ENCODE measurements around the gene RPS3. TPM values are rescaled to one million over a fixed set of nuclear protein-coding genes. Genes with fewer than 3 reads are reported as not detected.
A peak's percentile ranks its signal among the peaks of the same experiment; 100 is the strongest.

Gene RPS3
- 3,748 TPM for polyA plus RNA-seq
- long read RNA-seq, donor 1, transcript RPS3-214 (4 exons, 1,878 nt): minor isoform, 14 of 1,445 reads
- long read RNA-seq, donor 1, transcript RPS3-203 (6 exons, 866 nt): minor isoform, 42 of 1,445 reads
- long read RNA-seq, donor 1, transcript RPS3-217 (7 exons, 2,097 nt): major isoform, 1,063 of 1,445 reads
- long read RNA-seq, donor 1, partial matches to known transcripts: 286 of 1,445 reads
- long read RNA-seq, donor 1, other reads (novel, unspliced or antisense): 28 of 1,445 reads
- long read RNA-seq, donor 2, transcript RPS3-214 (4 exons, 1,878 nt): minor isoform, 15 of 2,878 reads
- long read RNA-seq, donor 2, transcript RPS3-216 (7 exons, 796 nt): minor isoform, 8 of 2,878 reads
- long read RNA-seq, donor 2, transcript RPS3-217 (7 exons, 2,097 nt): major isoform, 1,823 of 2,878 reads
- long read RNA-seq, donor 2, transcript RPS3-203 (6 exons, 866 nt): minor isoform, 152 of 2,878 reads
- long read RNA-seq, donor 2, partial matches to known transcripts: 691 of 2,878 reads
- long read RNA-seq, donor 2, other reads (novel, unspliced or antisense): 172 of 2,878 reads
- long read RNA-seq, donor 3: 0 reads
- long read RNA-seq, donor 4, transcript RPS3-217 (7 exons, 2,097 nt): major isoform, 213 of 306 reads
- long read RNA-seq, donor 4, transcript RPS3-203 (6 exons, 866 nt): minor isoform, 10 of 306 reads
- long read RNA-seq, donor 4, partial matches to known transcripts: 82 of 306 reads
- long read RNA-seq, donor 4, other reads (novel, unspliced or antisense): 0 of 306 reads
- long read RNA-seq, donor 5, transcript RPS3-217 (7 exons, 2,097 nt): major isoform, 1,056 of 1,360 reads
- long read RNA-seq, donor 5, transcript RPS3-214 (4 exons, 1,878 nt): minor isoform, 14 of 1,360 reads
- long read RNA-seq, donor 5, transcript RPS3-203 (6 exons, 866 nt): minor isoform, 40 of 1,360 reads
- long read RNA-seq, donor 5, partial matches to known transcripts: 210 of 1,360 reads
- long read RNA-seq, donor 5, other reads (novel, unspliced or antisense): 33 of 1,360 reads
- long read RNA-seq, donor 6, transcript RPS3-203 (6 exons, 866 nt): minor isoform, 148 of 3,298 reads
- long read RNA-seq, donor 6, transcript RPS3-216 (7 exons, 796 nt): minor isoform, 10 of 3,298 reads
- long read RNA-seq, donor 6, transcript RPS3-217 (7 exons, 2,097 nt): major isoform, 1,874 of 3,298 reads
- long read RNA-seq, donor 6, transcript RPS3-214 (4 exons, 1,878 nt): minor isoform, 17 of 3,298 reads
- long read RNA-seq, donor 6, partial matches to known transcripts: 1,116 of 3,298 reads
- long read RNA-seq, donor 6, other reads (novel, unspliced or antisense): 126 of 3,298 reads
- long read RNA-seq, donor 7, transcript RPS3-214 (4 exons, 1,878 nt): minor isoform, 6 of 1,252 reads
- long read RNA-seq, donor 7, transcript RPS3-203 (6 exons, 866 nt): minor isoform, 68 of 1,252 reads
- long read RNA-seq, donor 7, transcript RPS3-209 (7 exons, 1,306 nt): minor isoform, 6 of 1,252 reads
- long read RNA-seq, donor 7, transcript RPS3-217 (7 exons, 2,097 nt): major isoform, 734 of 1,252 reads
- long read RNA-seq, donor 7, partial matches to known transcripts: 380 of 1,252 reads
- long read RNA-seq, donor 7, other reads (novel, unspliced or antisense): 53 of 1,252 reads
- long read RNA-seq, donor 8, transcript RPS3-216 (7 exons, 796 nt): minor isoform, 11 of 4,212 reads
- long read RNA-seq, donor 8, transcript RPS3-203 (6 exons, 866 nt): minor isoform, 256 of 4,212 reads
- long read RNA-seq, donor 8, transcript RPS3-217 (7 exons, 2,097 nt): major isoform, 2,550 of 4,212 reads
- long read RNA-seq, donor 8, transcript RPS3-214 (4 exons, 1,878 nt): minor isoform, 19 of 4,212 reads
- long read RNA-seq, donor 8, partial matches to known transcripts: 1,136 of 4,212 reads
- long read RNA-seq, donor 8, other reads (novel, unspliced or antisense): 229 of 4,212 reads
- long read RNA-seq, donor 9, transcript RPS3-217 (7 exons, 2,097 nt): major isoform, 1,948 of 3,422 reads
- long read RNA-seq, donor 9, transcript RPS3-216 (7 exons, 796 nt): minor isoform, 6 of 3,422 reads
- long read RNA-seq, donor 9, transcript RPS3-203 (6 exons, 866 nt): minor isoform, 255 of 3,422 reads
- long read RNA-seq, donor 9, transcript RPS3-214 (4 exons, 1,878 nt): minor isoform, 16 of 3,422 reads
- long read RNA-seq, donor 9, partial matches to known transcripts: 983 of 3,422 reads
- long read RNA-seq, donor 9, other reads (novel, unspliced or antisense): 205 of 3,422 reads
- long read RNA-seq, donor 10, transcript RPS3-203 (6 exons, 866 nt): minor isoform, 162 of 3,612 reads
- long read RNA-seq, donor 10, transcript RPS3-217 (7 exons, 2,097 nt): major isoform, 2,089 of 3,612 reads
- long read RNA-seq, donor 10, transcript RPS3-216 (7 exons, 796 nt): minor isoform, 8 of 3,612 reads
- long read RNA-seq, donor 10, transcript RPS3-214 (4 exons, 1,878 nt): minor isoform, 25 of 3,612 reads
- long read RNA-seq, donor 10, partial matches to known transcripts: 1,077 of 3,612 reads
- long read RNA-seq, donor 10, other reads (novel, unspliced or antisense): 234 of 3,612 reads
- long read RNA-seq, donor 11, transcript RPS3-203 (6 exons, 866 nt): minor isoform, 112 of 2,142 reads
- long read RNA-seq, donor 11, transcript RPS3-214 (4 exons, 1,878 nt): minor isoform, 19 of 2,142 reads
- long read RNA-seq, donor 11, transcript RPS3-217 (7 exons, 2,097 nt): major isoform, 1,228 of 2,142 reads
- long read RNA-seq, donor 11, partial matches to known transcripts: 661 of 2,142 reads
- long read RNA-seq, donor 11, other reads (novel, unspliced or antisense): 118 of 2,142 reads

DNA sequence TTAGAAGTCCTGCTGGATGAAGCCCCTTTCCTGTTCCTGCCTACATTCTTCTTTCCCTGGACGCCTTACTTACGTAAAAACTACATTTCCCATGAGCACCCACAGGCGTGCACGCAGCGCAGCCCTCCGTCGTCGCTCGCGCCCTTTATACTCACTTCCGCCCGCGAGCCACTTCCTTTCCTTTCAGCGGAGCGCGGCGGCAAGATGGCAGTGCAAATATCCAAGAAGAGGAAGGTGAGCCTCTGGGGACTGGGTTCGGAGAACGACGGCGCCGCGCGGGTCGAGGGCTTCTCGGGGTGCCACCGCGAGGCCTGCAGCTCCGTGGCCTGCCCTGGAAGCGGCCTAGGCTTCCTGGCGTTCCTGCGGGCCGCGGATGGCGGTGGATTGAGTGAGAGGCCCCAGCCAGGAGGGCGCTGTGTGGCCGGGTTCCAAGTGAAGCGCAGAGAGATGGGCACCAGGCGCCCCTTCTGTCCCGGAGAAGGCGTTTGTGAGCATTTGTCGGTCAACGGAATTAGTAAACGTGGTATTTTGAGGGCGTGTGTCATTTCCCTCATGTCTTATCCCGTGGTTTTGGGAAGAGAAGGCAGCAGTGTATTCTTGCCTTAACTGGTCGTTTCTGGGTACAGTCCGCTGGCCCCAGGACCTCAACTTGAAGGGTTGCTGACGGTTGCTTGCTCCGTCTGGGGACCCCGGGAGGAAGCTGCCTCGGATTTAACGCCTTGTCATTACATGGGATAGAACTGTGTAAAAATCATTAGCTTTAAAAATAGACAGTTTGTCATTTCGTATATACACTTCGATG lies at the start of gene RPS3:
Gene RPS3, plus strand, starts transcription at position 175 of the 802 bp plus-strand sequence. Its CDS starts 30 bp downstream, at position 205.
- DNase-seq: peak; percentile 93 to 97
- Histone ChIP-seq H3K4me1 (ENCODE audit: control insufficient read depth, insufficient read depth, low read length) (peaks cover 15% of the 10 kb centered on the region), H3K27ac (ENCODE audit: low read length) (peak within 1 kb of the TSS; percentile 94), H3K36me3 (ENCODE audit: control insufficient read depth, insufficient read depth, low read length) (peaks cover 37% of the 10 kb centered on the region), H3K4me3 (ENCODE audit: low read length) (peak within 1 kb of the TSS; percentile 85), H3K27me3 (ENCODE audit: control insufficient read depth, insufficient read depth, low read length) (no peaks in the 10 kb centered on the region), H3K9me3 (ENCODE audit: control insufficient read depth, low read depth, low read length) (peaks cover 2% of the 10 kb centered on the region)
- 0% methylated on average over 3 of the region's 55 CpGs for WGBS (ENCODE audit: insufficient coverage, low lambda C conversion rate)

- no peaks in the 10 kb centered on the region for H3K27me3 ChIP-seq (ENCODE audit: control insufficient read depth, insufficient read depth, low read length)
- peak in 1 of 2 donors; percentile 54 for DNase-seq
- H3K27ac ChIP-seq (ENCODE audit: low read length): peak overlapping the region; percentile 83
- no CpG with 5 or more reads among the region's 4 CpGs for WGBS (ENCODE audit: insufficient coverage, low lambda C conversion rate)
- H3K36me3 ChIP-seq (ENCODE audit: control insufficient read depth, insufficient read depth, low read length): peaks cover 14% of the 10 kb centered on the region
- H3K9me3 ChIP-seq (ENCODE audit: control insufficient read depth, low read depth, low read length): no peaks in the 10 kb centered on the region
- H3K4me3 ChIP-seq (ENCODE audit: low read length): peak overlapping the region; percentile 83
- H3K4me1 ChIP-seq (ENCODE audit: control insufficient read depth, insufficient read depth, low read length): peaks cover 67% of the 10 kb centered on the region
Measured at GRCh38 chr11:75349521-75350116, 49.7 kb upstream of the RPS3 start.

GRCh38 chr11:75350122-75350742 lies 49.1 kb upstream of the RPS3 start:
- H3K27ac ChIP-seq (ENCODE audit: low read length): peak overlapping the region; percentile 83
- peaks cover 14% of the 10 kb centered on the region for H3K36me3 ChIP-seq (ENCODE audit: control insufficient read depth, insufficient read depth, low read length)
- no peak for DNase-seq
- H3K9me3 ChIP-seq (ENCODE audit: control insufficient read depth, low read depth, low read length): no peaks in the 10 kb centered on the region
- peaks cover 61% of the 10 kb centered on the region for H3K4me1 ChIP-seq (ENCODE audit: control insufficient read depth, insufficient read depth, low read length)
- WGBS (ENCODE audit: insufficient coverage, low lambda C conversion rate): 8% methylated on average over 2 of the region's 9 CpGs
- peak overlapping the region; percentile 83 for H3K4me3 ChIP-seq (ENCODE audit: low read length)
- no peaks in the 10 kb centered on the region for H3K27me3 ChIP-seq (ENCODE audit: control insufficient read depth, insufficient read depth, low read length)

- Histone ChIP-seq H3K4me3 (ENCODE audit: low read length) (peak overlapping the region; percentile 83), H3K36me3 (ENCODE audit: control insufficient read depth, insufficient read depth, low read length) (peaks cover 14% of the 10 kb centered on the region), H3K27me3 (ENCODE audit: control insufficient read depth, insufficient read depth, low read length) (no peaks in the 10 kb centered on the region), H3K27ac (ENCODE audit: low read length) (peak overlapping the region; percentile 83), H3K4me1 (ENCODE audit: control insufficient read depth, insufficient read depth, low read length) (peaks cover 54% of the 10 kb centered on the region), H3K9me3 (ENCODE audit: control insufficient read depth, low read depth, low read length) (no peaks in the 10 kb centered on the region)
- DNase-seq: peak in 1 of 2 donors; percentile 71
- WGBS (ENCODE audit: insufficient coverage, low lambda C conversion rate): no CpG with 5 or more reads among the region's 47 CpGs
Measured at GRCh38 chr11:75350743-75351540, 48.4 kb upstream of the RPS3 start.

GRCh38 chr11:75351541-75351790 lies 47.9 kb upstream of the RPS3 start, which contains the start of gene ARRB1:
ARRB1 (minus strand) TSS chr11:75351661; CDS start chr11:75351607, 54 bp downstream.
- DNase-seq: no peak
- WGBS (ENCODE audit: insufficient coverage, low lambda C conversion rate): no CpG with 5 or more reads among the region's 38 CpGs
- H3K4me1 ChIP-seq (ENCODE audit: control insufficient read depth, insufficient read depth, low read length): peaks cover 50% of the 10 kb centered on the region

GRCh38 chr11:75351791-75352587 lies 47.3 kb upstream of the RPS3 start:
- Histone ChIP-seq H3K9me3 (ENCODE audit: control insufficient read depth, low read depth, low read length) (no peaks in the 10 kb centered on the region), H3K4me3 (ENCODE audit: low read length) (peak overlapping the region; percentile 83), H3K27ac (ENCODE audit: low read length) (peak overlapping the region; percentile 93), H3K27me3 (ENCODE audit: control insufficient read depth, insufficient read depth, low read length) (no peaks in the 10 kb centered on the region), H3K36me3 (ENCODE audit: control insufficient read depth, insufficient read depth, low read length) (peaks cover 12% of the 10 kb centered on the region), H3K4me1 (ENCODE audit: control insufficient read depth, insufficient read depth, low read length) (peaks cover 45% of the 10 kb centered on the region)
- DNase-seq: peak; percentile 69 to 87
- WGBS (ENCODE audit: insufficient coverage, low lambda C conversion rate): no CpG with 5 or more reads among the region's 64 CpGs

More at GRCh38 chr11:75351541-75351790, 47.9 kb upstream of the RPS3 start, which contains the start of gene ARRB1:
- peak within 1 kb of the TSS; percentile 93 for H3K27ac ChIP-seq (ENCODE audit: low read length)
- peaks cover 14% of the 10 kb centered on the region for H3K36me3 ChIP-seq (ENCODE audit: control insufficient read depth, insufficient read depth, low read length)
- H3K9me3 ChIP-seq (ENCODE audit: control insufficient read depth, low read depth, low read length): no peaks in the 10 kb centered on the region
- H3K27me3 ChIP-seq (ENCODE audit: control insufficient read depth, insufficient read depth, low read length): no peaks in the 10 kb centered on the region
- peak within 1 kb of the TSS; percentile 83 for H3K4me3 ChIP-seq (ENCODE audit: low read length)

All from large intestine (tissue), 12 donors.